ENCODE results near the gene SART1.
A peak's percentile ranks its signal among the peaks of the same experiment; 100 is the strongest.
"Not testable (repeated sequence)": the region's sequence is repeated elsewhere in the genome, so short reads cannot be mapped to it uniquely, and the experiment has no call there.

Gene SART1

GRCh38 chr11:66013762-66014100, 52.2 kb downstream of the SART1 start:
- no peak overlapping the region for H3K27ac ChIP-seq

GRCh38 chr11:66014804-66015453, 53.4 kb downstream of the SART1 start:
- peak overlapping the region; percentile 35 for H3K27ac ChIP-seq

More at GRCh38 chr11:66013762-66014100, 52.2 kb downstream of the SART1 start:
- no peak for DNase-seq (ENCODE audit: low read depth, low spot score)

GRCh38 chr11:66015454-66015881, 53.9 kb downstream of the SART1 start:
- DNase-seq (ENCODE audit: low read depth, low spot score), result no peak
- peak overlapping the region; percentile 35 for H3K27ac ChIP-seq

More at GRCh38 chr11:66014804-66015453, 53.4 kb downstream of the SART1 start:
- DNase-seq (ENCODE audit: low read depth, low spot score), result no peak

- no peak overlapping the region for H3K27ac ChIP-seq
- no peak for DNase-seq (ENCODE audit: low read depth, low spot score)
Measured at GRCh38 chr11:66015936-66016792, 54.6 kb downstream of the SART1 start.

- no peak for DNase-seq (ENCODE audit: low read depth, low spot score)
Measured at GRCh38 chr11:66016793-66017177, 55.3 kb downstream of the SART1 start.

GRCh38 chr11:66017321-66017720, 55.8 kb downstream of the SART1 start:
- H3K27ac ChIP-seq, result no peak overlapping the region
- DNase-seq (ENCODE audit: low read depth, low spot score), result no peak

More at GRCh38 chr11:66016793-66017177, 55.3 kb downstream of the SART1 start:
- no peak overlapping the region for H3K27ac ChIP-seq

GRCh38 chr11:66020212-66020611, 58.7 kb downstream of the SART1 start:
- DNase-seq (ENCODE audit: low read depth, low spot score), result no peak
- no peak overlapping the region for H3K27ac ChIP-seq

- H3K27ac ChIP-seq, result no peak overlapping the region
- DNase-seq (ENCODE audit: low read depth, low spot score), result no peak
Measured at GRCh38 chr11:66020618-66021357, 59.3 kb downstream of the SART1 start.

GRCh38 chr11:66022401-66023185, 61.1 kb downstream of the SART1 start:
- DNase-seq (ENCODE audit: low read depth, low spot score), result no peak
- H3K27ac ChIP-seq, result no peak overlapping the region

GRCh38 chr11:66023186-66023440, 61.6 kb downstream of the SART1 start:
- not testable (repeated sequence) for H3K27ac ChIP-seq; DNase-seq (ENCODE audit: low read depth, low spot score)

GRCh38 chr11:66026017-66026529, 64.5 kb downstream of the SART1 start, which contains the start of gene CATSPER1:
CATSPER1 (minus strand) TSS chr11:66026479; CDS start chr11:66026379, 100 bp downstream.
- H3K27ac ChIP-seq, result no peak within 1 kb of the TSS

More at GRCh38 chr11:66026017-66026529, 64.5 kb downstream of the SART1 start, which contains the start of gene CATSPER1:
- no peak for DNase-seq (ENCODE audit: low read depth, low spot score)

Measured in epithelial cell of prostate (primary cell).